Ascending aorta (tissue), 2 donors: Measurements from ENCODE around the gene ANKRD9. TPM values are rescaled to one million over a fixed set of nuclear protein-coding genes. Genes with fewer than 3 reads are reported as not detected.

Experiments
- DNase-seq, 2 donors: peaks; one replicate each; pipeline ENCODE4 v3.0.0-alpha.2; 2019; ENCODE audit warnings: low spot score in 2 of 2
- H3K27ac ChIP-seq, 2 donors: fragments of 200-600 bp; sonication (generic); one replicate each; pipeline ENCODE4 v1.5.1; 2016 to 2017; ENCODE audit warnings: mild to moderate bottlenecking in 1 of 2
- H3K27me3 ChIP-seq: fragments of 200-600 bp; sonication (generic); one replicate; pipeline ENCODE4 v1.5.1; 2017
- H3K36me3 ChIP-seq, 2 donors: fragments of 200-600 bp; sonication (generic); one replicate each; pipeline ENCODE4 v1.5.1; 2016
- H3K4me1 ChIP-seq, 2 donors: fragments of 200-600 bp; sonication (generic); one replicate each; pipeline ENCODE4 v1.5.1; 2016 to 2017; ENCODE audit warnings: mild to moderate bottlenecking in 1 of 2
- H3K4me3 ChIP-seq, 2 donors: fragments of 200-600 bp; sonication (generic); one replicate each; pipeline ENCODE4 v1.5.1; 2016 to 2017; ENCODE audit warnings: mild to moderate bottlenecking in 1 of 2
- H3K9me3 ChIP-seq, 2 donors: fragments of 200-600 bp; sonication (generic); one replicate each; pipeline ENCODE4 v1.5.1; 2016
- CTCF ChIP-seq, 3 experiments: fragments of 200-600 bp in 2 of 3; fragments of 450-650 bp in 1 of 3; sonication (generic) in 2 of 3; IDR thresholded peaks; one replicate each; pipeline ENCODE4 v1.5.1; 2016 to 2019; ENCODE audit warnings: antibody characterized with exemption in 3 of 3, mild to moderate bottlenecking in 1 of 3, moderate library complexity in 1 of 3
- intact Hi-C: fragments of 100-400 bp; cut with DNase I; formaldehyde crosslinking; loops from one replicate; pipeline ENCODE4 v1.15.1; 2023
- total RNA-seq: library from RNA; depleted of rRNA; stranded (reverse); fragments of >200 nt; gene quantifications from one replicate; pipeline ENCODE4 v1.1.0, GENCODE V29; 2016

The ANKRD9 gene
- total RNA-seq, 1 donor from 2014 or later = 118 TPM

GRCh38 chr14:102539544-102540314 is 30.2 kb upstream of the ANKRD9 start:
- H3K4me3 ChIP-seq = no peak overlapping the region
- no peak for DNase-seq
- H3K9me3 ChIP-seq = no peaks in the 10 kb centered on the region
- H3K4me1 ChIP-seq = no peaks in the 10 kb centered on the region
- H3K27ac ChIP-seq = no peak overlapping the region
- intact Hi-C loops = no loop called here
- H3K36me3 ChIP-seq = no peaks in the 10 kb centered on the region
- peaks cover 9% of the 10 kb centered on the region for H3K27me3 ChIP-seq
- no peak for TF ChIP-seq CTCF (IDR thresholded peaks at IDR 0.05)

- no peaks in the 10 kb centered on the region for H3K36me3 ChIP-seq
- H3K27me3 ChIP-seq = peaks cover 3% of the 10 kb centered on the region
- no peak for TF ChIP-seq CTCF (IDR thresholded peaks at IDR 0.05)
- intact Hi-C loops = no loop called here
- no peaks in the 10 kb centered on the region for H3K4me1 ChIP-seq
- no peak overlapping the region for H3K4me3 ChIP-seq
- H3K9me3 ChIP-seq = no peaks in the 10 kb centered on the region
- H3K27ac ChIP-seq = no peak overlapping the region
- DNase-seq = no peak
Measured at GRCh38 chr14:102538602-102539543, 29.3 kb upstream of the ANKRD9 start.

- Histone ChIP-seq H3K36me3 (no peaks in the 10 kb centered on the region), H3K4me3 (no peak overlapping the region), H3K27ac (no peak overlapping the region), H3K27me3 (peaks cover 3% of the 10 kb centered on the region), H3K9me3 (no peaks in the 10 kb centered on the region), H3K4me1 (no peaks in the 10 kb centered on the region)
- no peak for DNase-seq
- intact Hi-C loops = no loop called here
- TF ChIP-seq CTCF (IDR thresholded peaks at IDR 0.05) = no peak
Measured at GRCh38 chr14:102537981-102538601, 28.5 kb upstream of the ANKRD9 start.

- no peak for TF ChIP-seq CTCF (IDR thresholded peaks at IDR 0.05)
- intact Hi-C loops = no loop called here
Measured at GRCh38 chr14:102532204-102532658, 22.7 kb upstream of the ANKRD9 start.

GRCh38 chr14:102530828-102531478 is 21.4 kb upstream of the ANKRD9 start:
- H3K4me1 ChIP-seq = no peaks in the 10 kb centered on the region
- no peaks in the 10 kb centered on the region for H3K9me3 ChIP-seq
- TF ChIP-seq CTCF (IDR thresholded peaks at IDR 0.05) = no peak
- no peaks in the 10 kb centered on the region for H3K27me3 ChIP-seq
- H3K4me3 ChIP-seq = no peak overlapping the region
- no peaks in the 10 kb centered on the region for H3K36me3 ChIP-seq
- DNase-seq = no peak
- no peak overlapping the region for H3K27ac ChIP-seq
- intact Hi-C loops = no loop called here

More at GRCh38 chr14:102532204-102532658, 22.7 kb upstream of the ANKRD9 start:
- DNase-seq = no peak
- no peaks in the 10 kb centered on the region for H3K4me1 ChIP-seq
- no peaks in the 10 kb centered on the region for H3K9me3 ChIP-seq
- H3K4me3 ChIP-seq = no peak overlapping the region
- no peaks in the 10 kb centered on the region for H3K27me3 ChIP-seq
- no peak overlapping the region for H3K27ac ChIP-seq
- no peaks in the 10 kb centered on the region for H3K36me3 ChIP-seq
